ENCODE measurements around the gene METTL21C.

The METTL21C gene

GRCh38 chr13:102682211-102682610 is 12.6 kb downstream of the METTL21C start (continued):
- TF ChIP-seq ZNF174 (tag by site-specific recombination; IDR thresholded peaks at IDR 0.05) (no peak), ZNF626 (tag by site-specific recombination; IDR thresholded peaks at IDR 0.05) (no peak), GLI4 (tag by site-specific recombination; IDR thresholded peaks at IDR 0.05) (no peak), ZNF670 (tag by site-specific recombination; IDR thresholded peaks at IDR 0.05; ENCODE audit: low read depth) (no peak), ZNF629 (tag by site-specific recombination; IDR thresholded peaks at IDR 0.05) (no peak), ZNF660 (tag by site-specific recombination; IDR thresholded peaks at IDR 0.05) (no peak)

- no peak overlapping the region for H3K4me3 ChIP-seq (ENCODE audit: low read depth, low read length)
- POLR2A ChIA-PET = no interaction called here
- TF ChIP-seq ZNF26 (tag by site-specific recombination; IDR thresholded peaks at IDR 0.05) (no peak), KLF9 (tag by site-specific recombination; IDR thresholded peaks at IDR 0.05; ENCODE audit: low read depth) (no peak), ZNF639 (tag by site-specific recombination; IDR thresholded peaks at IDR 0.05) (no peak), ZNF548 (tag by site-specific recombination; IDR thresholded peaks at IDR 0.05) (no peak), ZNF148 (tag by site-specific recombination; IDR thresholded peaks at IDR 0.05; ENCODE audit: borderline replicate concordance) (no peak), ZNF692 (tag by site-specific recombination; IDR thresholded peaks at IDR 0.05) (no peak), ZNF37A (tag by site-specific recombination; IDR thresholded peaks at IDR 0.05) (no peak), ZBTB10 (tag by site-specific recombination; IDR thresholded peaks at IDR 0.05) (no peak), ZNF23 (tag by site-specific recombination; IDR thresholded peaks at IDR 0.05; ENCODE audit: borderline replicate concordance) (no peak), ZNF664 (tag by site-specific recombination; IDR thresholded peaks at IDR 0.05) (no peak), ZNF791 (tag by site-specific recombination; IDR thresholded peaks at IDR 0.05) (no peak)
Measured at GRCh38 chr13:102680842-102681740, 13.8 kb downstream of the METTL21C start.

More at GRCh38 chr13:102680842-102681740, 13.8 kb downstream of the METTL21C start:
- Histone ChIP-seq H3K9me3 (ENCODE audit: control insufficient read depth, insufficient read depth, low read depth, low read length) (no peaks in the 10 kb centered on the region), H3K27ac (ENCODE audit: extremely low read depth, low read depth, low read length) (no peak overlapping the region), H3K36me3 (ENCODE audit: control insufficient read depth in 2 of 2, insufficient read depth in 1 of 2, low read length in 2 of 2) (peaks cover 10 to 30% of the 10 kb centered on the region in 2 experiments), H3K4me1 (ENCODE audit: control insufficient read depth, insufficient read depth, low read length) (no peaks in the 10 kb centered on the region)
- CTCF ChIA-PET = interaction anchor here (0.6 kb wide), 1 partner anchor 47 kb away, joined by 3 read pairs; no protein-coding TSS in a partner anchor

Measured in HEK293 (cell line).